GM12878 (cell line): Measurements from ENCODE around the gene OR2J1. TPM values are rescaled to one million over a fixed set of nuclear protein-coding genes. Genes with fewer than 3 reads are reported as not detected.

Experiments
- ATAC-seq: fragments of 200-7000 bp; cut with Tn5 transposase; 3 replicates; pipeline ENCODE4 v1.9.1; 2020; ENCODE audit warnings: mild to moderate bottlenecking, moderate library complexity
- BruUV-seq: library from RNA; stranded (reverse); fragments of 400-500 nt; replicated peaks from 2 replicates; lab custom pipeline; 2021; lab: Mats Ljungman, UMichigan
- CTCF ChIA-PET: fragments of 300-600 bp; sonication (Branson Sonifier 250); formaldehyde crosslinking; extraction: SDS; loops from one replicate; lab custom pipeline; 2021; ENCODE audit warnings: inconsistent platforms; lab: Yijun Ruan, JAX
- POLR2A ChIA-PET: fragments of 350-600 bp; formaldehyde crosslinking; extraction: SDS; loops from one replicate; lab custom pipeline; 2021; ENCODE audit warnings: inconsistent platforms; lab: Charles Lee
- RAD21 ChIA-PET: fragments of 300-600 bp; sonication (Branson Sonifier 250); formaldehyde crosslinking; loops from one replicate; lab custom pipeline; 2023; ENCODE audit warnings: antibody characterized with exemption; ENCODE audit not compliant: unreplicated experiment; lab: Charles Lee
- SMC1A ChIA-PET: fragments of 300-600 bp; sonication (Branson Sonifier 250); formaldehyde crosslinking; loops from one replicate; lab custom pipeline; 2023; ENCODE audit not compliant: unreplicated experiment, uncharacterized antibody; lab: Charles Lee
- DNase-seq: peaks from one replicate; pipeline ENCODE4 v3.0.0-alpha.2; 2011; ENCODE audit warnings: low read depth, low spot score
- FAIRE-seq: peaks from 3 replicates; lab custom pipeline; 2011; peaks lifted over from hg19 to GRCh38; lab: Jason Lieb, UNC
- H2AFZ ChIP-seq: 2 replicates; pipeline ENCODE4 v1.6.0; 2011; ENCODE audit warnings: low read depth, low read length, control low read depth; ENCODE audit not compliant: control insufficient read depth
- H3K27ac ChIP-seq: 2 replicates; pipeline ENCODE4 v1.5.1; 2011; ENCODE audit warnings: control low read depth; ENCODE audit not compliant: control insufficient read depth, insufficient read depth
- H3K27me3 ChIP-seq, 2 experiments: replicated peaks in 1 of 2; 2 replicates each; pipeline versions ENCODE4 v1.6.0 to v1.6.1; 2011; ENCODE audit warnings: low read length in 1 of 2; ENCODE audit not compliant: control insufficient read depth in 2 of 2, insufficient read depth in 2 of 2
- H3K36me3 ChIP-seq, 2 experiments: 2 replicates each; pipeline ENCODE4 v1.5.1; 2011; ENCODE audit warnings: low read length in 1 of 2; ENCODE audit not compliant: control insufficient read depth in 2 of 2, insufficient read depth in 2 of 2
- H3K4me1 ChIP-seq: 2 replicates; pipeline ENCODE4 v1.6.1; 2011; ENCODE audit warnings: mild to moderate bottlenecking, low read length, moderate library complexity, mixed read lengths; ENCODE audit not compliant: control insufficient read depth, insufficient read depth
- H3K4me2 ChIP-seq: 2 replicates; pipeline ENCODE4 v1.6.0; 2011; ENCODE audit warnings: control low read depth; ENCODE audit not compliant: control insufficient read depth, insufficient read depth
- H3K4me3 ChIP-seq: fragments of 200-600 bp; sonication (generic); 2 replicates; pipeline ENCODE4 v1.5.1; 2016
- H3K79me2 ChIP-seq: 2 replicates; pipeline ENCODE4 v1.6.0; 2011; ENCODE audit warnings: low read length; ENCODE audit not compliant: control insufficient read depth, insufficient read depth
- H3K9ac ChIP-seq: 2 replicates; pipeline ENCODE4 v1.8.0; 2011; ENCODE audit warnings: low read length, control low read depth, mixed read lengths; ENCODE audit not compliant: control insufficient read depth, insufficient read depth
- H3K9me3 ChIP-seq: replicated peaks from 3 replicates; pipeline ENCODE4 v1.5.1; 2011; ENCODE audit warnings: mild to moderate bottlenecking, low read length; ENCODE audit not compliant: control insufficient read depth, insufficient read depth
- H4K20me1 ChIP-seq: 2 replicates; pipeline ENCODE4 v1.6.0; 2011; ENCODE audit not compliant: control insufficient read depth, insufficient read depth
- BMI1 ChIP-seq: fragments of 450-650 bp; IDR thresholded peaks from 2 replicates; pipeline ENCODE4 v1.6.1; 2016; ENCODE audit warnings: mild to moderate bottlenecking, moderate library complexity, borderline replicate concordance
- CHD2 ChIP-seq: IDR thresholded peaks from 2 replicates; pipeline ENCODE4 v1.6.1; 2011; ENCODE audit warnings: low read depth, low read length, improper control_type of control experiment, borderline replicate concordance
- HCFC1 ChIP-seq: fragments of 150-350 bp; IDR thresholded peaks from 2 replicates; pipeline ENCODE4 v1.6.1; 2014; ENCODE audit warnings: low read length
- KAT2A ChIP-seq: conservative IDR thresholded peaks from 2 replicates; pipeline ENCODE4 v1.6.1; 2011; ENCODE audit warnings: low read depth, low read length; ENCODE audit not compliant: control insufficient read depth
- NR2C1 ChIP-seq: fragments of 450-650 bp; IDR thresholded peaks from 2 replicates; pipeline ENCODE4 v1.6.1; 2017; ENCODE audit warnings: antibody characterized with exemption, mild to moderate bottlenecking, moderate library complexity
- TARDBP ChIP-seq: IDR thresholded peaks from 2 replicates; pipeline ENCODE4 v1.6.1; 2016; ENCODE audit warnings: borderline replicate concordance
- TCF12 ChIP-seq: IDR thresholded peaks from 2 replicates; pipeline ENCODE4 v1.6.1; 2011; ENCODE audit warnings: low read depth, mild to moderate bottlenecking, low read length
- ZNF217 ChIP-seq: fragments of 450-650 bp; IDR thresholded peaks from 2 replicates; pipeline ENCODE4 v1.6.1; 2017; ENCODE audit warnings: antibody characterized with exemption, mild to moderate bottlenecking
- ZNF24 ChIP-seq: fragments of 450-650 bp; IDR thresholded peaks from 2 replicates; pipeline ENCODE4 v1.6.1; 2017; ENCODE audit warnings: antibody characterized with exemption, mild to moderate bottlenecking
- ZZZ3 ChIP-seq: IDR thresholded peaks from 2 replicates; pipeline ENCODE4 v1.6.1; 2011; ENCODE audit warnings: low read depth; ENCODE audit not compliant: control insufficient read depth, insufficient read length
- WGBS: methylation state at CpG from one replicate; pipeline ENCODE4 v1.1.6; 2016; ENCODE audit warnings: low lambda C conversion rate; ENCODE audit not compliant: insufficient replicate concordance, insufficient coverage; ENCODE audit errors: missing lambda C conversion rate; 5-methylcytosine and 5-hydroxymethylcytosine counted together
- in situ Hi-C: fragments of 300-500 bp; cut with MboI; formaldehyde crosslinking; loops from 9 replicates; pipeline ENCODE4 v1.14.3; 2018; ENCODE audit warnings: mixed read lengths
- intact Hi-C: fragments of 100-400 bp; cut with micrococcal nuclease; formaldehyde crosslinking; loops from one replicate; pipeline ENCODE4 v1.14.2; 2022; ENCODE audit not compliant: unreplicated experiment
- polyA plus RNA-seq, 11 experiments: library from polyadenylated mRNA; depleted of rRNA in 4 of 11; unstranded in 6 of 11; stranded (reverse) in 5 of 11; fragments of >200 nt; fragmentation: Nextera tagmentation in 4 of 11; fragmentation: Illumina TruSeq in 1 of 11; extraction: Ambion mirVana in 4 of 11; extraction: Trizol in 1 of 11; gene quantifications; 1 replicate in 1 of 11; 2 replicates in 10 of 11; pipeline versions ENCODE4 v1.2.1 to v1.2.3, GENCODE V29; 2011 to 2016; ENCODE audit warnings: inconsistent platforms in 2 of 11, missing spikeins in 2 of 11, low read depth in 1 of 11
- total RNA-seq, 4 experiments: library from RNA; depleted of rRNA in 3 of 4; stranded (reverse); fragments of >200 nt in 3 of 4; fragmentation: Illumina TruSeq in 1 of 4; extraction: Trizol in 1 of 4; gene quantifications; 2 replicates each; pipeline versions ENCODE4 v1.2.1 to v1.2.3, GENCODE V29; 2013 to 2021
- TF ChIP-seq, protein P1 (sequence below): IDR thresholded peaks from 2 replicates; pipeline ENCODE4 v1.6.1; 2012; ENCODE audit warnings: low read depth, low read length, improper control_type of control experiment
- TF ChIP-seq, protein P2 (sequence below): IDR thresholded peaks from 2 replicates; pipeline ENCODE4 v1.6.1; 2011; ENCODE audit warnings: mild to moderate bottlenecking, low read depth, low read length, moderate library complexity; ENCODE audit not compliant: insufficient replicate concordance
- TF ChIP-seq, protein P3 (sequence below): fragments of 450-650 bp; IDR thresholded peaks from 2 replicates; pipeline ENCODE4 v1.6.1; 2018; ENCODE audit warnings: mild to moderate bottlenecking, low read depth, moderate library complexity; ENCODE audit not compliant: partially characterized antibody
- TF ChIP-seq, protein P4 (sequence below): fragments of 450-650 bp; IDR thresholded peaks from 2 replicates; pipeline ENCODE4 v1.6.1; 2016; ENCODE audit warnings: mild to moderate bottlenecking

OR2J1 gene
- total and polyA plus RNA-seq, 10 of the 15 experiments (the other 5 are each of a cell fraction or from before 2014, with no cell fraction given): not detected

DNA sequence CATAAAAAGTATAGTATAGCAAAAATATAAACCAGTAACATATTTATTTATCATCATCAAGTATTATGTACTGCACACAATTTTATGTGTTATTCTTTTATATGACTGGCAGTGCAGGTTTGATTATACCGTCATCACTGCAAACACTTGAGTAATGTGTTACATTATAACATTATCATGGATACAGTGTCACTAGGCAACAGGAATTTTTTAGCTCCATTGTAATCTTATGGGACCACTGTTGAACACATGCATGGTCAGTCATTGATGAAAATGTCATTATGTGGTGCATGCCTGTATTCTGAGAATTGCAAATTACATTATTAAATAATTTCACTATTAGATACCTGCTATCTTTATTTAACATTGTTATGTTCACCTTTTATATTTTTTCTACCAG, 42.3 kb downstream of the OR2J1 start:
- ATAC-seq: no peak
- H3K79me2 ChIP-seq: no peaks in the 10 kb centered on the region
- CTCF ChIA-PET: no interaction called here
- TF ChIP-seq CHD2 (no peak), NR2C1 (no peak), TARDBP (no peak), BMI1 (no peak), HCFC1 (no peak), ZZZ3 (no peak), KAT2A (no peak), ZNF217 (no peak), ZNF24 (no peak), TCF12 (no peak)
- TF ChIP-seq, protein P1, sequence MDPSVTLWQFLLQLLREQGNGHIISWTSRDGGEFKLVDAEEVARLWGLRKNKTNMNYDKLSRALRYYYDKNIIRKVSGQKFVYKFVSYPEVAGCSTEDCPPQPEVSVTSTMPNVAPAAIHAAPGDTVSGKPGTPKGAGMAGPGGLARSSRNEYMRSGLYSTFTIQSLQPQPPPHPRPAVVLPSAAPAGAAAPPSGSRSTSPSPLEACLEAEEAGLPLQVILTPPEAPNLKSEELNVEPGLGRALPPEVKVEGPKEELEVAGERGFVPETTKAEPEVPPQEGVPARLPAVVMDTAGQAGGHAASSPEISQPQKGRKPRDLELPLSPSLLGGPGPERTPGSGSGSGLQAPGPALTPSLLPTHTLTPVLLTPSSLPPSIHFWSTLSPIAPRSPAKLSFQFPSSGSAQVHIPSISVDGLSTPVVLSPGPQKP: no peak
- TF ChIP-seq, protein P2, sequence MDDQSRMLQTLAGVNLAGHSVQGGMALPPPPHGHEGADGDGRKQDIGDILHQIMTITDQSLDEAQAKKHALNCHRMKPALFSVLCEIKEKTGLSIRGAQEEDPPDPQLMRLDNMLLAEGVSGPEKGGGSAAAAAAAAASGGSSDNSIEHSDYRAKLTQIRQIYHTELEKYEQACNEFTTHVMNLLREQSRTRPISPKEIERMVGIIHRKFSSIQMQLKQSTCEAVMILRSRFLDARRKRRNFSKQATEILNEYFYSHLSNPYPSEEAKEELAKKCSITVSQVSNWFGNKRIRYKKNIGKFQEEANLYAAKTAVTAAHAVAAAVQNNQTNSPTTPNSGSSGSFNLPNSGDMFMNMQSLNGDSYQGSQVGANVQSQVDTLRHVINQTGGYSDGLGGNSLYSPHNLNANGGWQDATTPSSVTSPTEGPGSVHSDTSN: no peak
- TF ChIP-seq, protein P3, sequence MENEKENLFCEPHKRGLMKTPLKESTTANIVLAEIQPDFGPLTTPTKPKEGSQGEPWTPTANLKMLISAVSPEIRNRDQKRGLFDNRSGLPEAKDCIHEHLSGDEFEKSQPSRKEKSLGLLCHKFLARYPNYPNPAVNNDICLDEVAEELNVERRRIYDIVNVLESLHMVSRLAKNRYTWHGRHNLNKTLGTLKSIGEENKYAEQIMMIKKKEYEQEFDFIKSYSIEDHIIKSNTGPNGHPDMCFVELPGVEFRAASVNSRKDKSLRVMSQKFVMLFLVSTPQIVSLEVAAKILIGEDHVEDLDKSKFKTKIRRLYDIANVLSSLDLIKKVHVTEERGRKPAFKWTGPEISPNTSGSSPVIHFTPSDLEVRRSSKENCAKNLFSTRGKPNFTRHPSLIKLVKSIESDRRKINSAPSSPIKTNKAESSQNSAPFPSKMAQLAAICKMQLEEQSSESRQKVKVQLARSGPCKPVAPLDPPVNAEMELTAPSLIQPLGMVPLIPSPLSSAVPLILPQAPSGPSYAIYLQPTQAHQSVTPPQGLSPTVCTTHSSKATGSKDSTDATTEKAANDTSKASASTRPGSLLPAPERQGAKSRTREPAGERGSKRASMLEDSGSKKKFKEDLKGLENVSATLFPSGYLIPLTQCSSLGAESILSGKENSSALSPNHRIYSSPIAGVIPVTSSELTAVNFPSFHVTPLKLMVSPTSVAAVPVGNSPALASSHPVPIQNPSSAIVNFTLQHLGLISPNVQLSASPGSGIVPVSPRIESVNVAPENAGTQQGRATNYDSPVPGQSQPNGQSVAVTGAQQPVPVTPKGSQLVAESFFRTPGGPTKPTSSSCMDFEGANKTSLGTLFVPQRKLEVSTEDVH: no peak
- TF ChIP-seq, protein P4, sequence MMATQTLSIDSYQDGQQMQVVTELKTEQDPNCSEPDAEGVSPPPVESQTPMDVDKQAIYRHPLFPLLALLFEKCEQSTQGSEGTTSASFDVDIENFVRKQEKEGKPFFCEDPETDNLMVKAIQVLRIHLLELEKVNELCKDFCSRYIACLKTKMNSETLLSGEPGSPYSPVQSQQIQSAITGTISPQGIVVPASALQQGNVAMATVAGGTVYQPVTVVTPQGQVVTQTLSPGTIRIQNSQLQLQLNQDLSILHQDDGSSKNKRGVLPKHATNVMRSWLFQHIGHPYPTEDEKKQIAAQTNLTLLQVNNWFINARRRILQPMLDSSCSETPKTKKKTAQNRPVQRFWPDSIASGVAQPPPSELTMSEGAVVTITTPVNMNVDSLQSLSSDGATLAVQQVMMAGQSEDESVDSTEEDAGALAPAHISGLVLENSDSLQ: no peak
- RAD21 ChIA-PET: no interaction called here
- SMC1A ChIA-PET: no interaction called here
- no peak for DNase-seq
- H3K9ac ChIP-seq: no peak overlapping the region
- 91% methylated on average over 1 of the region's 1 CpG for WGBS
- H2AFZ ChIP-seq: no peak overlapping the region
- POLR2A ChIA-PET: no interaction called here
- H3K27me3 ChIP-seq: no peaks in the 10 kb centered on the region
- H4K20me1 ChIP-seq: no peaks in the 10 kb centered on the region
- no peak overlapping the region for H3K4me3 ChIP-seq
- no peaks in the 10 kb centered on the region for H3K36me3 ChIP-seq
- no peak overlapping the region for H3K4me2 ChIP-seq
- FAIRE-seq: no peak
- H3K4me1 ChIP-seq: no peaks in the 10 kb centered on the region
- H3K27ac ChIP-seq: no peak overlapping the region
- H3K9me3 ChIP-seq: no peaks in the 10 kb centered on the region
- in situ Hi-C loops (no loop called here), intact Hi-C loops (no loop called here)
- no TSS peak for BruUV-seq
